HEK293T (cell line): ENCODE results near the gene GRID1.

Source experiments
- FOXM1 ChIP-seq: fragments of 450-650 bp; IDR thresholded peaks from 2 replicates; pipeline ENCODE4 v1.6.1; 2017; ENCODE audit warnings: mild to moderate bottlenecking, borderline replicate concordance
- HDGF ChIP-seq: fragments of 450-650 bp; IDR thresholded peaks from 2 replicates; pipeline ENCODE4 v1.6.1; 2017; ENCODE audit warnings: antibody characterized with exemption, borderline replicate concordance
- NFRKB ChIP-seq: fragments of 450-650 bp; IDR thresholded peaks from 2 replicates; pipeline ENCODE4 v1.6.1; 2016; ENCODE audit warnings: mild to moderate bottlenecking, moderate library complexity
- SP1 ChIP-seq: fragments of 450-650 bp; IDR thresholded peaks from 2 replicates; pipeline ENCODE4 v1.6.1; 2017
- SUZ12 ChIP-seq: fragments of 450-650 bp; IDR thresholded peaks from 2 replicates; pipeline ENCODE4 v1.6.1; 2016; ENCODE audit warnings: mild to moderate bottlenecking

- TF ChIP-seq FOXM1 (no peak), SP1 (no peak), SUZ12 (no peak), HDGF (no peak), NFRKB (no peak)
These were observed 446.3 kb downstream of the GRID1 start for GRCh38 chr10:85920311-85920710.
